Suprapubic skin (tissue), 4 donors: ENCODE data around the gene SLC1A7. TPM values are rescaled to one million over a fixed set of nuclear protein-coding genes. Genes with fewer than 3 reads are reported as not detected.

Source experiments
- DNase-seq, 2 donors: peaks; one replicate each; pipeline ENCODE4 v3.0.0-alpha.2; 2019; ENCODE audit warnings: low spot score in 2 of 2
- H3K27ac ChIP-seq: fragments of 200-600 bp; sonication (generic); one replicate; pipeline ENCODE4 v1.5.1; 2019
- H3K27me3 ChIP-seq: fragments of 200-600 bp; sonication (generic); one replicate; pipeline ENCODE4 v1.5.1; 2019
- H3K36me3 ChIP-seq: fragments of 200-600 bp; sonication (generic); one replicate; pipeline ENCODE4 v1.5.1; 2019
- H3K4me1 ChIP-seq: fragments of 200-600 bp; sonication (generic); one replicate; pipeline ENCODE4 v1.5.1; 2019
- H3K4me3 ChIP-seq: fragments of 200-600 bp; sonication (generic); one replicate; pipeline ENCODE4 v1.5.1; 2019; ENCODE audit warnings: mild to moderate bottlenecking
- H3K9me3 ChIP-seq: fragments of 200-600 bp; sonication (generic); one replicate; pipeline ENCODE4 v1.5.1; 2019
- CTCF ChIP-seq, 2 donors: fragments of 200-600 bp in 1 of 2; fragments of 450-650 bp in 1 of 2; sonication (generic) in 1 of 2; IDR thresholded peaks; one replicate each; pipeline ENCODE4 v1.5.1; 2016 to 2019; ENCODE audit warnings: antibody characterized with exemption in 2 of 2, mild to moderate bottlenecking in 1 of 2, moderate library complexity in 1 of 2
- EP300 ChIP-seq: sonication (generic); formaldehyde crosslinking; IDR thresholded peaks from one replicate; pipeline ENCODE4 v1.6.1; 2017; ENCODE audit warnings: antibody characterized with exemption
- POLR2A ChIP-seq, 2 donors: fragments of 450-650 bp; IDR thresholded peaks; one replicate each; pipeline ENCODE4 v1.6.1; 2017; ENCODE audit warnings: antibody characterized with exemption in 2 of 2, mild to moderate bottlenecking in 2 of 2, moderate library complexity in 2 of 2
- POLR2AphosphoS5 ChIP-seq, 3 donors: sonication (generic); formaldehyde crosslinking; IDR thresholded peaks; one replicate each; pipeline ENCODE4 v1.6.1; 2017; ENCODE audit warnings: antibody characterized with exemption in 3 of 3
- WGBS: methylation state at CpG from one replicate; pipeline ENCODE4 v1.1.5; 2018; 5-methylcytosine and 5-hydroxymethylcytosine counted together
- total RNA-seq, 4 donors: library from RNA; depleted of rRNA; stranded (reverse); fragments of >200 nt; gene quantifications; one replicate each; pipeline ENCODE4 v1.1.0, GENCODE V29; 2016

The SLC1A7 gene
- total RNA-seq, 4 donors from 2014 or later = not detected

DNA sequence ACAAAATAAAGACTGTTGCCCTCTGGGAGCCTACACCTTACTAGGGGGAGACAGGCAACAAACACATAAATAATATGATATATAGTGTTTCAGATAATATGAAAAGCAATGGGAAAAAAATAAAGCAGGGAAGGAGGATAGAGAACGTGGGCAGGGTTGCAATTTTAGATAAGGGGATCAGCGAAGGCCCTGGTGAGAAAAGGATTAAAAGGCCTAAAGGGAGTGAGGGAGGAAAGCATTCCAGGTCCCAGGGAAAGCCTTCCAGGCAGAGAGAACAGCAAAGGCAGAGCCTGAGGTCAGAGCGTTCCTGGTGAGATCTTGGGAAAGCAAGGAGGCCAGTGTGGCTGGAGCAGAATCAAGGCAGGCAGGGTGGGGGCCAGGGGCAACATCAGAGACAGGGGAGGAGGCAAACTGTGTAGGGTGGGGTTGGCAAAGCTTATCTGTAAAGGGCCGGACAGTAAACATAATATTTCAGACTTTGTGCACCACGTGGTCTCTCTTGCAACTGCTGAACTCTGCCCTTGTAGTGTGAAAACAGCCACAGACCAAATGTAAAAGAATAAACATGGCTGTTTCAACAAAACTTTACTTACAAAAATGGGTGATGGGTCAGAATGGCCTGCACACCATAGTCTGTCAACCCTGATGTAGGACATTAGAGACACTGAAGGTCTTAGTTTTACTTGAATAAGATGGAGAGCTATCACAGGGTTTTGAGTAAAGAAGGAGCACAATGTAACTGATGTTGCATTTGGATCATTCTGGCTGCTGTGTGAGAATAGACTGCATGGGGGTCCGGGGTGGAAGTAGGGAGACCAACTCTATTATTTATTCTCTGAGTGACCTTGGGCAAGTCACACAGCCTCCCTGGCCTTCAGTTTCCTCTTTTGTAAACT lies 40.9 kb upstream of the SLC1A7 start:
- H3K4me1 ChIP-seq = peaks cover 8% of the 10 kb centered on the region
- H3K27me3 ChIP-seq = no peaks in the 10 kb centered on the region
- no peaks in the 10 kb centered on the region for H3K9me3 ChIP-seq
- H3K27ac ChIP-seq = no peak overlapping the region
- no peak for DNase-seq
- no peaks in the 10 kb centered on the region for H3K36me3 ChIP-seq
- H3K4me3 ChIP-seq = no peak overlapping the region
- TF ChIP-seq POLR2A (IDR thresholded peaks at IDR 0.05) (no peak), CTCF (IDR thresholded peaks at IDR 0.05) (no peak), POLR2AphosphoS5 (IDR thresholded peaks at IDR 0.05) (no peak), EP300 (no peak)
- WGBS = 69% methylated on average over 6 of the region's 6 CpGs

DNA sequence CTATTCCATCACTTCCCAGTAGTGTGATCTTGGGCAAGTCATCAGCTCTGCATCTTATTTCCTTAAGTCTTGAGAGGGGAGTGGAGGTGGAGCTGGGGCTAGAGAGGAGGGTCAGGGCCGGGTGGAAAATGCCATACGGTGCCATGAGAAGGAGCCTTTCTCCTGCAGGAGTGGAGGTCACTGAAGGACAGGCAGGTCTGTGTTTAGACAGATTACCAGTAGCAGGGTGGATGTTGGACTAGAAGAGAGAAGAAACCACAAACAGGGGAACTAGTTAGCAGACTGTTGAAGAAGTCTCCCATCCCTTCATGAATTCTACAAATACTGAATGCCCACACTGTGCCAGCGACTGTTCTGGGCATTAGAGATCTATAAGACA lies 40.3 kb upstream of the SLC1A7 start:
- Histone ChIP-seq H3K27ac (no peak overlapping the region), H3K9me3 (no peaks in the 10 kb centered on the region), H3K36me3 (no peaks in the 10 kb centered on the region), H3K27me3 (no peaks in the 10 kb centered on the region), H3K4me1 (peaks cover 8% of the 10 kb centered on the region), H3K4me3 (no peak overlapping the region)
- TF ChIP-seq EP300 = no peak
- TF ChIP-seq CTCF (IDR thresholded peaks at IDR 0.05) = no peak
- no peak for TF ChIP-seq POLR2AphosphoS5 (IDR thresholded peaks at IDR 0.05)
- TF ChIP-seq POLR2A (IDR thresholded peaks at IDR 0.05) = no peak
- no peak for DNase-seq
- WGBS = 77% methylated on average over 3 of the region's 3 CpGs

GRCh38 chr1:53182111-53182593 lies 39.7 kb upstream of the SLC1A7 start:
- no peak for TF ChIP-seq POLR2A (IDR thresholded peaks at IDR 0.05)
- no peak for TF ChIP-seq EP300
- peak; percentile 76 to 86 for TF ChIP-seq CTCF (IDR thresholded peaks at IDR 0.05)
- no peak for TF ChIP-seq POLR2AphosphoS5 (IDR thresholded peaks at IDR 0.05)
- H3K27me3 ChIP-seq = no peaks in the 10 kb centered on the region
- DNase-seq = peak; percentile 89 to 93
- H3K9me3 ChIP-seq = no peaks in the 10 kb centered on the region
- 24% methylated on average over 16 of the region's 16 CpGs for WGBS
- no peak overlapping the region for H3K4me3 ChIP-seq
- H3K4me1 ChIP-seq = peaks cover 13% of the 10 kb centered on the region
- H3K36me3 ChIP-seq = no peaks in the 10 kb centered on the region
- no peak overlapping the region for H3K27ac ChIP-seq

DNA sequence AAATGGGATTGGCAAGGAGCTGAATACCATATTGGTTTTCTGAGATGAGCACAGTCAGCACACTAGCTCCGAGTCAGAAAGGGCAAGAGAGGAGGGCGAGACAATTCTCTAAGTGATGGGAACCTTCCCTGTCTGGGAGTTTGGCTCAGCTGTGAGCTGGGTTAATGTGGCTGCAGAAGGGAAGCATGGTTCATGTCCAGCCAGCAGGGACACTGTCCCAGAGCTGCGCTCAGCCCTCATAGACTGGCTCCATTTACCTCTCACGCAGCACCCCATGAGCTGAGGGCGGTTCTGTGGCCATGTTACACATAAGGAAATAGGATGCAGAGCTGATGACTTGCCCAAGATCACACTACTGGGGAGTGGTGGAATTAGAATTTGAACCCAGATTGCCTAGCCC lies 38.5 kb upstream of the SLC1A7 start:
- WGBS = 96% methylated on average over 5 of the region's 5 CpGs
- no peaks in the 10 kb centered on the region for H3K36me3 ChIP-seq
- no peaks in the 10 kb centered on the region for H3K9me3 ChIP-seq

More for the DNA sequence above, 38.5 kb upstream of the SLC1A7 start:
- Histone ChIP-seq H3K4me1 (peaks cover 22% of the 10 kb centered on the region), H3K27me3 (no peaks in the 10 kb centered on the region), H3K27ac (no peak overlapping the region), H3K4me3 (no peak overlapping the region)
- TF ChIP-seq CTCF (IDR thresholded peaks at IDR 0.05) = no peak
- no peak for TF ChIP-seq EP300
- TF ChIP-seq POLR2AphosphoS5 (IDR thresholded peaks at IDR 0.05) = no peak
- TF ChIP-seq POLR2A (IDR thresholded peaks at IDR 0.05) = no peak
- no peak for DNase-seq
